GM13977 (cell line): ENCODE results near the gene COA3.

Experiments
- DNase-seq: peaks from one replicate; pipeline ENCODE4 v3.0.0; 2012; ENCODE audit warnings: low spot score
- in situ Hi-C: fragments of 300-500 bp; cut with MboI; formaldehyde crosslinking; loops from one replicate; pipeline ENCODE4 v1.12.0; 2022; ENCODE audit warnings: low sequenced_read_pairs, low pct_unique_long_range_greater_than_20kb, mixed read lengths, inconsistent platforms; ENCODE audit not compliant: unreplicated experiment
- TF ChIP-seq, protein P1 (sequence below): IDR thresholded peaks from 2 replicates; pipeline ENCODE4 v1.5.1; 2012; ENCODE audit warnings: mild to moderate bottlenecking, control low read depth; ENCODE audit not compliant: insufficient read depth; ENCODE audit errors: extremely low read depth, missing control alignments

Gene COA3, protein sequence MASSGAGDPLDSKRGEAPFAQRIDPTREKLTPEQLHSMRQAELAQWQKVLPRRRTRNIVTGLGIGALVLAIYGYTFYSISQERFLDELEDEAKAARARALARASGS

DNA sequence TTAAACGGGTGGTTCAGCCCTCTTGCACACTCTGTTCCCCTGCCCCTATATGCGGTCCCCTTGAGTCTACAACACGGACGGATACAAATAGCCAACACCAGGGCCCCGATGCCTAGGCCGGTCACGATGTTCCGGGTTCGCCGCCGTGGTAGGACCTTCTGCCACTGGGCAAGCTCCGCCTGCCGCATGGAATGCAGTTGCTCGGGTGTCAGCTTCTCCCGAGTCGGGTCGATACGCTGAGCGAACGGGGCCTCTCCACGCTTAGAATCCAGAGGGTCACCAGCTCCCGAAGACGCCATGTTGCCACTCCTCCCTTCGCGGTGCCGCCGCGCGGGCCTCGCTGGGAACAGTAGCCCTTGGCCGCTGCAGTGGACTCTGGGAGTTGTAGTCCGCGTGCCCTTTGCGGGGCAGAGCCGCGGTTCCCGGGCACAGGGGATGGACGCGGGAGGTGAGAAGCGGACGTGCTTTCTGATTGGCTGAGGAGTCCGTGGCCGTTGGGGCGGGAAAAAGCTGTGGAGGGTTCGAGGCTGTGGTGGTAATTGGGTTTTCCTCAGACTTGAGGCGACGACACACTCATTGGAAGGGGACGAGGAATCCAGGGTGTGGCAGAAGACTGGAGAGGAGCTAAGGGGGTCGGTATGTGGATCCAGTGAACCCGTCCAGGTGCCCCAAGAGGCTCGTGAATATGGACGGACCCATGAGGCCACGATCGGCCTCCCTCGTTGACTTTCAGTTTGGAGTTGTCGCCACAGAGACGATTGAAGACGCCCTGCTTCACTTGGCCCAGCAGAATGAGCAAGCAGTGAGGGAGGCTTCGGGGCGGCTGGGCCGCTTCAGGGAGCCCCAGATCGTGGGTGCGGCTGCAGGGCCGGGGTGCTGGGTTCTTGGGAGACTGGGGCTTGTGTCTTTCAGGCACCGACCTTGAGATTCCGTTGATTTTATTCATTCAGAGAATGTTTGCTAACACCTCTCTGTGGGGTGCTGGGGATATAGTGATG lies at the start of gene COA3, which contains the start of gene CNTD1:
COA3 (minus strand) TSS at position 322 of the 998 bp plus-strand sequence; CDS start at position 299, 23 bp downstream.
CNTD1 (plus strand) TSS at position 479 of the 998 bp plus-strand sequence; CDS start at position 686, 207 bp downstream.
- DNase-seq: peak; percentile 93
- TF ChIP-seq, protein P1, sequence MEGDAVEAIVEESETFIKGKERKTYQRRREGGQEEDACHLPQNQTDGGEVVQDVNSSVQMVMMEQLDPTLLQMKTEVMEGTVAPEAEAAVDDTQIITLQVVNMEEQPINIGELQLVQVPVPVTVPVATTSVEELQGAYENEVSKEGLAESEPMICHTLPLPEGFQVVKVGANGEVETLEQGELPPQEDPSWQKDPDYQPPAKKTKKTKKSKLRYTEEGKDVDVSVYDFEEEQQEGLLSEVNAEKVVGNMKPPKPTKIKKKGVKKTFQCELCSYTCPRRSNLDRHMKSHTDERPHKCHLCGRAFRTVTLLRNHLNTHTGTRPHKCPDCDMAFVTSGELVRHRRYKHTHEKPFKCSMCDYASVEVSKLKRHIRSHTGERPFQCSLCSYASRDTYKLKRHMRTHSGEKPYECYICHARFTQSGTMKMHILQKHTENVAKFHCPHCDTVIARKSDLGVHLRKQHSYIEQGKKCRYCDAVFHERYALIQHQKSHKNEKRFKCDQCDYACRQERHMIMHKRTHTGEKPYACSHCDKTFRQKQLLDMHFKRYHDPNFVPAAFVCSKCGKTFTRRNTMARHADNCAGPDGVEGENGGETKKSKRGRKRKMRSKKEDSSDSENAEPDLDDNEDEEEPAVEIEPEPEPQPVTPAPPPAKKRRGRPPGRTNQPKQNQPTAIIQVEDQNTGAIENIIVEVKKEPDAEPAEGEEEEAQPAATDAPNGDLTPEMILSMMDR: no peak
- in situ Hi-C loops: no loop called here

DNA sequence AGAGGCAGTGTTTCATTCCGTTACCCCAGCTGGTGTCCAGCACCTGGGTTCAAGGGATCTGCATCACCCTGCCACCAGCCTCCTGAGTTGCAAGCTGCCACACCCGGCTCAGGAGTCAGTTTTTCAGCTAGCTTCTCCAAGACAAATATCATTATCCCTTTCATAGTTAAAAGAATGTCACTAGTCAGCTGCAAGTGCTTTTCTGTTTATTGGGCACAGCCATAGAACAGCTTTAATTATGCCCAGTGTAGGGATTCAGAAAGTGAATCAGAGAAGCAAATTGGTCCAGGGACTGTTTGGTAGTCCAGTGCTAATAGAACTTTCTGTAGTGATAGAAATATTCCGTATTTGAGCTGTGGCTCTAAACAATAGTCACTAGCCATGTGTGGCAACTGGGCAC lies 49.6 kb upstream of the COA3 start:
- DNase-seq: no peak
- in situ Hi-C loops: no loop called here
- TF ChIP-seq, protein P1: no peak

DNA sequence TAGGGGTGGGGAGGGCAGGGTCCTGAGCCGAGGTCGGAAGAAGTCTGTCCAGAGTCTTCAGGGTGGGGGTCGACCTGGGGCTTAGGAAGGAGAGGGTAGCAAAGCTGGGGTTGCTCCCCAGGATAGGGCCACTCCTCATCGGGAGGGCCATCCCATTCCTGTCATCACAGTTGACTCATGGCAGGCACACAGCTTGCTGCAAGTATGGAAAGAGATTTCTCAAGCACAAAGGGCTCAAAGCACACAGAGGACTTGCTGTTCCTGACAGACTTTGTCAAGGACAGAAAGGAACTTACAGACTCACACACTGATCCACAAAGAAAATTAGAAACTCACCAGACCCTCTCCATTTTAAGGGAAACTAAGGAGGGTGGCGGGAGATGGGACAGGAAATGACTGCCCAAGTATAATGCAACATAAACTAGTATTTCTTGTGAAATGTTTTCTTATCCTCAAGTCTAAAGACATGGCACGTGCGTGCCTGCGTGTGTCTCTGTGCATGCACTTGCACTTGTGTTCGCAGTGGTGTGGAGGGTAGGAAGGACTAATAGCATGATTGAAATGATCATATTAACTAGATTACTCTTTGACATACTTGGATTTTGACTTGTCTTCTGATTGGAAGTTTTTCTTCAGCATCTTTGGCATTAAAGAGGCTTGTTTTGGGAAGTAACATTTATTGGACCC lies 48.2 kb upstream of the COA3 start:
- no peak for DNase-seq
- TF ChIP-seq, protein P1: no peak
- in situ Hi-C loops: no loop called here

DNA sequence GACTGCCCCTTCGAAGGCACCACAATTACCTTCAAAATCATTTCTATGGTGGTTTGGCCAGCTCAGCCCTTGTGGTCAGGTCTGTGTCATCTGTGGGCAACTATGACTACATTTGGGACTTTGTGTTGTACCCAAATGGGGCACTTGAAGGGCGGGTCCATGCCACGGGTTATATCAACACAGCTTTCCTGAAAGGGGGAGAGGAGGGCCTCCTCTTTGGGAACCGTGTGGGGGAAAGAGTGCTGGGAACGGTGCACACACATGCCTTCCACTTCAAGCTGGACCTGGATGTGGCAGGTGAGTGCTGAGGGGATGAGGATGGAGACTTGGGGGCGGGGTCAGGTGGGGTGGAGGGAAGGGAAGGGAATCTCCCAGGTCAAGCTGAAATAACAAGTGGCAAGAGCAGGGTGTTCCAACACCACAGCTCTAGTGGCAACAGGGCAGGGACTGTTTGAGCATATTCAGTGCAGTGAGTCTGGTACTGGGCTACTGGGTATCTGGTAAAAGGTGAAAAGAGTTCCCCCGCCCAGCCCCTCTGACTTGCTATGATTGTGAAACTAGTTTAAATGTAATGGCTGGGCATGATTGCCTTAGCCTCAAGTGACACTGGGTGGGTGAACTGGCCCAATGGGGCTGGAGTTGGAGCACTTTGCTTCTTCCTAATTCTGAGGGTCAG lies 47.6 kb upstream of the COA3 start:
- TF ChIP-seq, protein P1: no peak
- in situ Hi-C loops: no loop called here
- peak; percentile 37 for DNase-seq

DNA sequence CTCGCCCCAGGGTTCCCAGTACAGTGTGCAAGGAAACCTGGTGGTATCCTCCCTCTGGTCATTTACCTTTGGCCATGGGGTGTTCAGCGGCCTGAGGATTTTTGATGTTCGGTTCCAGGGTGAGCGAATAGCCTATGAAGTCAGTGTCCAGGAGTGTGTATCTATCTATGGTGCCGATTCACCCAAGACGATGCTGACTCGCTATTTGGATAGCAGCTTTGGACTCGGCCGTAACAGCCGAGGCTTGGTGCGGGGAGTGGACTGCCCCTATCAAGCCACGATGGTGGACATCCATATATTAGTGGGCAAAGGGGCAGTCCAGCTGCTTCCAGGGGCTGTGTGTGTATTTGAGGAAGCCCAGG lies 47.0 kb upstream of the COA3 start:
- DNase-seq: no peak
- in situ Hi-C loops: no loop called here
- TF ChIP-seq, protein P1: no peak
